GM21786 (cell line): Measurements from ENCODE around the gene WDR93.
"Not testable (repeated sequence)": the region's sequence is repeated elsewhere in the genome, so short reads cannot be mapped to it uniquely, and the experiment has no call there.

ENCODE experiments used
- ATAC-seq: cut with Tn5 transposase; IDR thresholded peaks from one replicate; pipeline ENCODE4 v1.9.1; 2021; ENCODE audit not compliant: unreplicated experiment

The WDR93 gene

GRCh38 chr15:89784686-89784960, 94.0 kb downstream of the WDR93 start:
- no peak for ATAC-seq

- ATAC-seq: no peak
Measured at GRCh38 chr15:89785064-89785773, 94.6 kb downstream of the WDR93 start.

DNA sequence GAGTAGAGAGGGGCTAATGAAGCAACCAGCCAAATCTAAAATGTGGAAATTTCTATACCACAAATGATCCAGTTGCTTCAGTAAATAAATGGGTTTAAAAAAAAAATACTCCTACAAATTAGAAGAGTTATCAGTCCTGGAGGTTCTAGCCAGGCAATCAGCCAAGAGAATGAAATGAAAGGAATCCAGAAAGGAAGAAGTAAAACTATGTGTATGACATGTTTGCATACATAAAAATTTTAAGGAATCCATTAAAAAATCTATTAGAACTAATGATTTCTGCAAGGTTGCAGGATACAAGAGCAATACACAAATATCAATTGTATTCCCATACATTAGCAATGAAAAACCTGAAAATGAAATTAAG, 95.1 kb downstream of the WDR93 start:
- ATAC-seq: no peak

- ATAC-seq: no peak
Measured at GRCh38 chr15:89787944-89788343, 97.3 kb downstream of the WDR93 start.

- ATAC-seq: not testable (repeated sequence)
Measured at GRCh38 chr15:89788585-89788984, 98.0 kb downstream of the WDR93 start.

- ATAC-seq: no peak
Measured at GRCh38 chr15:89790206-89790605, 99.6 kb downstream of the WDR93 start.

DNA sequence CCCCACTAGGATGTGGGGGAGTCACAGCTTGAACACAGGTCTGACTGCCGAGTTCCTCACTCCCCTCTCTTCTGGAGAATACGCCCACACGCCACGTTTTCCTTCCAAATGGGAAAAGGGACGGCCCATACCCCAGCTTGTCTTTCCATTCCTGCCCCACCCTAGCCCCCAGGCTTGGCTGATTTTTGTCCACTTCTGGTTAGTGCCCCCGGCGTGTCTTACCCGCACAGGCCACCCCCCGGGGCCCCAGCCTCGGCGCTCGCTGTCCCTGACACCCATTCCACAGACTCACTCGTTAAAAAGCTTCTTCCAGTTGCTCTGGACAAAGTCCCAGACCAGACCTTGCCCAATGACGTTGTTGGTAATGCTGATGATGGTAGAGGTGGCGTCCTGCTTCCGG, 100.0 kb downstream of the WDR93 start:
- ATAC-seq: no peak

- ATAC-seq: no peak
Measured at GRCh38 chr15:89792106-89792805, 101.6 kb downstream of the WDR93 start.
